IMR-90 (cell line): ENCODE data around the gene SSX4. TPM values are rescaled to one million over a fixed set of nuclear protein-coding genes. Genes with fewer than 3 reads are reported as not detected.
"Not testable (repeated sequence)": the region's sequence is repeated elsewhere in the genome, so short reads cannot be mapped to it uniquely, and the experiment has no call there.

Experiments used
- ATAC-seq: fragments of 200-7000 bp; cut with Tn5 transposase; 2 replicates; pipeline ENCODE4 v1.9.1; 2020; ENCODE audit warnings: low read depth, mild to moderate bottlenecking, moderate library complexity
- BruUV-seq: library from RNA; stranded (reverse); fragments of 400-500 nt; replicated peaks from 2 replicates; lab custom pipeline; 2021; lab: Mats Ljungman, UMichigan
- CTCF ChIA-PET: fragments of 300-600 bp; formaldehyde crosslinking; extraction: SDS; loops from one replicate; lab custom pipeline; 2021; ENCODE audit warnings: antibody characterized with exemption; lab: Yijun Ruan, JAX
- POLR2A ChIA-PET: fragments of 300-600 bp; sonication (Branson Sonifier 250); formaldehyde crosslinking; loops from one replicate; lab custom pipeline; 2022; ENCODE audit warnings: antibody characterized with exemption; ENCODE audit not compliant: unreplicated experiment; lab: Charles Lee
- DNase-seq: peaks from one replicate; pipeline ENCODE4 v3.0.0; 2013
- H2AFZ ChIP-seq: replicated peaks from 2 replicates; pipeline ENCODE3; 2013; ENCODE audit warnings: low read length, mild to moderate bottlenecking; ENCODE audit not compliant: poor library complexity
- H2AK5ac ChIP-seq: 2 replicates; pipeline ENCODE4 v1.6.1; 2013; ENCODE audit warnings: low read depth, low read length, inconsistent platforms
- H2AK9ac ChIP-seq: replicated peaks from 2 replicates; pipeline ENCODE3; 2013; ENCODE audit warnings: mild to moderate bottlenecking, low read depth, low read length, moderate library complexity; ENCODE audit not compliant: poor library complexity
- H2BK120ac ChIP-seq: 2 replicates; pipeline ENCODE4 v1.6.1; 2013; ENCODE audit warnings: low read depth, low read length, inconsistent platforms
- H2BK15ac ChIP-seq: 3 replicates; pipeline ENCODE4 v1.6.1; 2013; ENCODE audit warnings: low read depth, low read length, inconsistent platforms
- H2BK20ac ChIP-seq: 2 replicates; pipeline ENCODE4 v1.6.1; 2013; ENCODE audit warnings: low read depth, mild to moderate bottlenecking, inconsistent platforms, low read length, moderate library complexity
- H2BK5ac ChIP-seq: 2 replicates; pipeline ENCODE4 v1.6.1; 2013; ENCODE audit warnings: mild to moderate bottlenecking, low read depth, low read length, inconsistent platforms; ENCODE audit not compliant: poor library complexity, severe bottlenecking
- H3K14ac ChIP-seq: replicated peaks from 2 replicates; pipeline ENCODE4 v1.6.1; 2013; ENCODE audit warnings: low read depth, low read length, inconsistent platforms
- H3K18ac ChIP-seq: 2 replicates; pipeline ENCODE4 v1.6.1; 2013; ENCODE audit warnings: low read depth, low read length, control low read depth
- H3K23ac ChIP-seq: 2 replicates; pipeline ENCODE4 v1.6.1; 2013; ENCODE audit warnings: low read depth, low read length, inconsistent platforms
- H3K27ac ChIP-seq: 2 replicates; pipeline ENCODE4 v1.5.1; 2013; ENCODE audit warnings: mild to moderate bottlenecking, control low read depth, low read length; ENCODE audit not compliant: insufficient read depth
- H3K27me3 ChIP-seq: 2 replicates; pipeline ENCODE4 v1.6.1; 2013; ENCODE audit warnings: low read length; ENCODE audit not compliant: control insufficient read depth, insufficient read depth
- H3K36me3 ChIP-seq: 2 replicates; pipeline ENCODE4 v1.6.1; 2013; ENCODE audit warnings: low read length, mixed read lengths; ENCODE audit not compliant: control insufficient read depth, insufficient read depth
- H3K4ac ChIP-seq: 2 replicates; pipeline ENCODE4 v1.6.1; 2013; ENCODE audit warnings: low read depth, low read length, inconsistent platforms
- H3K4me1 ChIP-seq: 2 replicates; pipeline ENCODE4 v1.6.1; 2013; ENCODE audit warnings: low read length, mixed read lengths; ENCODE audit not compliant: control insufficient read depth, insufficient read depth
- H3K4me2 ChIP-seq: 2 replicates; pipeline ENCODE4 v1.6.1; 2013; ENCODE audit warnings: low read depth, mild to moderate bottlenecking, control low read depth, low read length, moderate library complexity
- H3K4me3 ChIP-seq: 2 replicates; pipeline ENCODE4 v1.5.1; 2013; ENCODE audit warnings: low read depth, mild to moderate bottlenecking, control low read depth, low read length, moderate library complexity; ENCODE audit not compliant: insufficient read depth
- H3K56ac ChIP-seq: 2 replicates; pipeline ENCODE4 v1.6.1; 2013; ENCODE audit warnings: low read length, inconsistent platforms; ENCODE audit not compliant: insufficient read depth; ENCODE audit errors: extremely low read depth
- H3K79me1 ChIP-seq, 2 experiments: 2 replicates each; pipeline ENCODE4 v1.6.1; 2013; ENCODE audit warnings: low read length in 2 of 2, inconsistent platforms in 1 of 2, low read depth in 1 of 2
- H3K9ac ChIP-seq: 2 replicates; pipeline ENCODE4 v1.6.1; 2013; ENCODE audit warnings: low read depth, low read length, control low read depth
- H3K9me1 ChIP-seq: 2 replicates; pipeline ENCODE4 v1.6.1; 2013; ENCODE audit warnings: low read length, inconsistent platforms; ENCODE audit not compliant: insufficient read depth
- H3K9me3 ChIP-seq: 2 replicates; pipeline ENCODE4 v1.6.1; 2013; ENCODE audit warnings: low read length; ENCODE audit not compliant: control insufficient read depth, insufficient read depth
- H4K20me1 ChIP-seq: 2 replicates; pipeline ENCODE4 v1.6.1; 2013; ENCODE audit warnings: low read length, inconsistent platforms; ENCODE audit not compliant: insufficient read depth
- H4K5ac ChIP-seq: 2 replicates; pipeline ENCODE4 v1.6.1; 2013; ENCODE audit warnings: mild to moderate bottlenecking, low read depth, low read length, control low read depth
- H4K8ac ChIP-seq, 2 experiments: 2 replicates each; pipeline ENCODE4 v1.6.1; 2013; ENCODE audit warnings: low read depth in 2 of 2, low read length in 2 of 2, control low read depth in 1 of 2, inconsistent platforms in 1 of 2
- H4K91ac ChIP-seq: 2 replicates; pipeline ENCODE4 v1.6.1; 2013; ENCODE audit warnings: low read depth, low read length, inconsistent platforms; ENCODE audit not compliant: insufficient read depth
- WGBS, 2 experiments: methylation state at CpG; one replicate each; pipeline versions ENCODE4 v1.1.5 to v1.1.7; 2013; ENCODE audit warnings: missing lambda C conversion rate in 2 of 2; ENCODE audit not compliant: insufficient read length in 1 of 2; ENCODE audit errors: extremely low coverage in 2 of 2; 5-methylcytosine and 5-hydroxymethylcytosine counted together
- dilution Hi-C: fragments of 300-500 bp; cut with HindIII; formaldehyde crosslinking; loops from one replicate; pipeline ENCODE4 v1.14.3; 2018; ENCODE audit warnings: low sequenced_read_pairs; ENCODE audit not compliant: unreplicated experiment
- in situ Hi-C: fragments of 300-500 bp; cut with MboI; formaldehyde crosslinking; loops from 3 replicates; pipeline ENCODE4 v1.14.3; 2019; ENCODE audit warnings: low sequenced_read_pairs, inconsistent platforms, mixed read lengths
- intact Hi-C: fragments of 100-400 bp; cut with micrococcal nuclease; formaldehyde crosslinking; loops from 2 replicates; pipeline ENCODE4 v1.10.0; 2022
- polyA plus RNA-seq, 3 experiments: library from polyadenylated mRNA; depleted of rRNA; stranded (reverse); fragments of >200 nt; gene quantifications; 2 replicates each; pipeline ENCODE4 v1.2.3, GENCODE V29; 2012; ENCODE audit warnings: low replicate concordance in 1 of 3
- total RNA-seq: library from RNA; depleted of rRNA; stranded (reverse); fragments of >200 nt; gene quantifications from 2 replicates; pipeline ENCODE4 v1.2.3, GENCODE V29; 2012

SSX4 gene
- total and polyA plus RNA-seq, 2 of the 4 experiments (the other 2 are of a cell fraction) = not detected

DNA sequence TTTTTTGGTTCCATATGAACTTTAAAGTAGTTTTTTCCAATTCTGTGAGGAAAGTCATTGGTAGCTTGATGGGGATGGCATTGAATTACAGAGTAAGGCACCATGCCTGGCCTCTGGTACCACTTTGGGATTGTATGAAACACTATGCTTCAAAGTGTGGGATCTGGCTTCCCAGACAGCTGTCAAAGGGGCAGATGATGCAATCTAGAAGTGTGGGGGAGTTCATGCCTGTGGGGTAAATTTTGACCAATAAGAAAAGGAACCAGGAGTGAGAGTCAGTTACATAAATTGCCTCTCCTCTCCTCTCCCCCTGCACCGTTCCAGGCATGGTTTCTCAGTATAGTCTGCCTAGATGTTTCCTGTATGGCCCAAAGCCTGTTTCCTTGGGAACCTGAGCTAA, 14.5 kb downstream of the SSX4 start:
- H3K4me3 ChIP-seq, BruUV-seq, H4K91ac ChIP-seq, H4K20me1 ChIP-seq, H2AK9ac ChIP-seq, H2BK20ac ChIP-seq, H4K5ac ChIP-seq, CTCF ChIA-PET, ATAC-seq, H4K8ac ChIP-seq, H2BK120ac ChIP-seq, H3K27me3 ChIP-seq, H3K18ac ChIP-seq, H3K27ac ChIP-seq, H3K56ac ChIP-seq, H3K4me2 ChIP-seq, H2AK5ac ChIP-seq, H3K79me1 ChIP-seq, H3K9ac ChIP-seq, H3K36me3 ChIP-seq, H3K23ac ChIP-seq, H3K4ac ChIP-seq, H2BK5ac ChIP-seq, H3K14ac ChIP-seq, dilution Hi-C loops, H3K9me3 ChIP-seq, POLR2A ChIA-PET, H2BK15ac ChIP-seq, H3K9me1 ChIP-seq, intact Hi-C loops, H2AFZ ChIP-seq, in situ Hi-C loops, H3K4me1 ChIP-seq, DNase-seq: not testable (repeated sequence)
- WGBS, 2 experiments = no CpG with 5 or more reads among the region's 1 CpG

DNA sequence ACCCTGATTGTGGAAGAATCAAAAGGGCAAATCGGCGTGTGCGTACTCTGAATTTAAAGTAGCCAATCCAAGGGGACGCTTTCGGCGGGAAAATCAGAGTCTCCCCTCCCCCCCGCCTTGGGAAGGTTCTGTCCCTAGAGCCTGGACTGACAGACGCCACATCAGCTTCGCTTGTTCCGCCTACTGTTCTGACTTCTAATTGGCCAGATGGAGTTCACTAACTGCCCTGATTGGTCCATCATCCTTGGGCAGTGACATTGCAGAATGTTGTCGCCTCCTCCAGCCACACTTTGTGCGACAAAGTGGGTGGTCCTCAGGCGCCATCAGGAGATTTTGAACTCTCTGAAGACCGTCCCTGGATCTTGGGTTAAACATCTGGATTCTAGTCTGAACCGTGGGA, 28.5 kb downstream of the SSX4 start, which contains the start of gene SSX4B:
Gene SSX4B, minus strand, starts transcription at position 101 of the 400 bp plus-strand sequence. CDS start 588 bp downstream, outside the sequence.
- dilution Hi-C loops, DNase-seq, H3K14ac ChIP-seq, H2BK120ac ChIP-seq, H2BK5ac ChIP-seq, ATAC-seq, H3K4ac ChIP-seq, H2BK20ac ChIP-seq, intact Hi-C loops, H3K4me2 ChIP-seq, H3K79me1 ChIP-seq, in situ Hi-C loops, H3K9me3 ChIP-seq, H3K36me3 ChIP-seq, H3K56ac ChIP-seq, H4K91ac ChIP-seq, BruUV-seq, H3K4me3 ChIP-seq, H3K9me1 ChIP-seq, H4K20me1 ChIP-seq, H3K4me1 ChIP-seq, H2AFZ ChIP-seq, H2AK5ac ChIP-seq, H3K27me3 ChIP-seq, H2AK9ac ChIP-seq, H3K9ac ChIP-seq, H2BK15ac ChIP-seq, H3K18ac ChIP-seq, H4K5ac ChIP-seq, CTCF ChIA-PET, POLR2A ChIA-PET, H3K27ac ChIP-seq, H4K8ac ChIP-seq, H3K23ac ChIP-seq: not testable (repeated sequence)
- WGBS, 2 experiments = no CpG with 5 or more reads among the region's 15 CpGs
